Fibroblast of lung (primary cell): ENCODE results near the gene DNAJC17. TPM values are rescaled to one million over a fixed set of nuclear protein-coding genes. Genes with fewer than 3 reads are reported as not detected.

Experiments used
- DNase-seq, 2 donors: peaks; one replicate each; pipeline versions ENCODE4 v3.0.0 to v3.0.0-alpha.2; 2010; ENCODE audit warnings: low read depth in 2 of 2
- H2AFZ ChIP-seq: 2 replicates; pipeline ENCODE4 v1.5.1; 2012; ENCODE audit warnings: low read length, control low read depth, inconsistent platforms
- H3K27ac ChIP-seq: 2 replicates; pipeline ENCODE4 v1.5.1; 2011; ENCODE audit warnings: low read length, control low read depth; ENCODE audit not compliant: insufficient read depth
- H3K27me3 ChIP-seq: 2 replicates; pipeline ENCODE4 v1.5.1; 2011; ENCODE audit warnings: mild to moderate bottlenecking, low read length; ENCODE audit not compliant: control insufficient read depth, insufficient read depth
- H3K36me3 ChIP-seq: 2 replicates; pipeline ENCODE4 v1.5.1; 2011; ENCODE audit warnings: low read length; ENCODE audit not compliant: control insufficient read depth, insufficient read depth
- H3K4me1 ChIP-seq: 2 replicates; pipeline ENCODE4 v1.5.1; 2011; ENCODE audit warnings: low read length; ENCODE audit not compliant: control insufficient read depth, insufficient read depth; ENCODE audit errors: extremely low read depth
- H3K4me2 ChIP-seq: 2 replicates; pipeline ENCODE4 v1.5.1; 2011; ENCODE audit warnings: low read length, control low read depth; ENCODE audit not compliant: insufficient read depth; ENCODE audit errors: extremely low read depth
- H3K4me3 ChIP-seq, 4 experiments: fragments of 200-600 bp in 1 of 4; sonication (generic) in 1 of 4; replicated peaks in 1 of 4; 2 replicates each; pipeline ENCODE4 v1.5.1; 2011 to 2016; ENCODE audit warnings: low read length in 4 of 4, low read depth in 3 of 4, mild to moderate bottlenecking in 3 of 4, control low read depth in 2 of 4, inconsistent platforms in 1 of 4, mixed read lengths in 1 of 4; ENCODE audit not compliant: insufficient read depth in 1 of 4; ENCODE audit errors: control extremely low read depth in 1 of 4
- H3K79me2 ChIP-seq: 2 replicates; pipeline ENCODE4 v1.5.1; 2012; ENCODE audit warnings: mild to moderate bottlenecking, low read length, inconsistent platforms; ENCODE audit not compliant: control insufficient read depth, insufficient read depth
- H3K9ac ChIP-seq: 2 replicates; pipeline ENCODE4 v1.5.1; 2011; ENCODE audit warnings: mild to moderate bottlenecking, low read length, control low read depth; ENCODE audit not compliant: insufficient read depth
- H3K9me3 ChIP-seq: 2 replicates; pipeline ENCODE4 v1.5.1; 2012; ENCODE audit warnings: low read depth, low read length; ENCODE audit not compliant: control insufficient read depth, insufficient read depth
- H4K20me1 ChIP-seq: 2 replicates; pipeline ENCODE4 v1.5.1; 2011; ENCODE audit warnings: low read length; ENCODE audit not compliant: control insufficient read depth, insufficient read depth; ENCODE audit errors: extremely low read depth
- CTCF ChIP-seq, 2 donors: IDR thresholded peaks in 1 of 2; conservative IDR thresholded peaks in 1 of 2; 1 replicate in 1 of 2; 2 replicates in 1 of 2; pipeline ENCODE4 v1.5.1; 2011 to 2012; ENCODE audit warnings: low read length in 2 of 2, control low read depth in 1 of 2, inconsistent platforms in 1 of 2, low read depth in 1 of 2, mild to moderate bottlenecking in 1 of 2
- EZH2 ChIP-seq: IDR thresholded peaks from 2 replicates; pipeline ENCODE4 v1.5.1; 2012; ENCODE audit warnings: low read length, control low read depth, mild to moderate bottlenecking; ENCODE audit errors: missing control alignments
- polyA plus RNA-seq, 2 donors: library from polyadenylated mRNA; depleted of rRNA in 1 of 2; stranded (reverse) in 1 of 2; unstranded in 1 of 2; fragments of >200 nt; gene quantifications; 2 replicates each; pipeline ENCODE4 v1.2.1, GENCODE V29; 2011 to 2012; ENCODE audit warnings: missing spikeins in 1 of 2
- total RNA-seq: library from RNA; depleted of rRNA; stranded (reverse); fragments of >200 nt; gene quantifications from 2 replicates; pipeline ENCODE4 v1.2.1, GENCODE V29; 2014

The DNAJC17 gene
- total and polyA plus RNA-seq, 2 donors (not counting 1 experiment from before 2014, with no cell fraction given), result 17.7 to 41.8 TPM

- H3K36me3 ChIP-seq, result peaks cover 2% of the 10 kb centered on the region
- no peaks in the 10 kb centered on the region for H3K79me2 ChIP-seq
- no peaks in the 10 kb centered on the region for H4K20me1 ChIP-seq
- H2AFZ ChIP-seq, result no peak overlapping the region
- TF ChIP-seq EZH2 (no peak), CTCF (conservative IDR thresholded peaks at IDR 0.05 in 1 of 2, IDR thresholded peaks at IDR 0.05 in 1 of 2; ENCODE audit: low read depth in 1 of 2, low read length in 2 of 2) (no peak)
- no peak overlapping the region for H3K4me3 ChIP-seq
- peaks cover 6% of the 10 kb centered on the region for H3K4me1 ChIP-seq
- no peak overlapping the region for H3K9ac ChIP-seq
- DNase-seq, result no peak
- H3K27ac ChIP-seq, result no peak overlapping the region
- H3K27me3 ChIP-seq, result no peaks in the 10 kb centered on the region
- no peak overlapping the region for H3K4me2 ChIP-seq
- no peaks in the 10 kb centered on the region for H3K9me3 ChIP-seq
Measured at GRCh38 chr15:40739047-40739446, 68.2 kb downstream of the DNAJC17 start.

- no peaks in the 10 kb centered on the region for H3K79me2 ChIP-seq
- no peak for DNase-seq
- H3K27me3 ChIP-seq, result no peaks in the 10 kb centered on the region
- no peak overlapping the region for H3K9ac ChIP-seq
- no peaks in the 10 kb centered on the region for H3K4me1 ChIP-seq
- no peaks in the 10 kb centered on the region for H3K9me3 ChIP-seq
- H3K36me3 ChIP-seq, result peaks cover 2% of the 10 kb centered on the region
- no peaks in the 10 kb centered on the region for H4K20me1 ChIP-seq
- H2AFZ ChIP-seq, result no peak overlapping the region
- no peak overlapping the region for H3K4me3 ChIP-seq
- TF ChIP-seq CTCF (conservative IDR thresholded peaks at IDR 0.05 in 1 of 2, IDR thresholded peaks at IDR 0.05 in 1 of 2; ENCODE audit: low read depth in 1 of 2, low read length in 2 of 2) (no peak), EZH2 (no peak)
- H3K4me2 ChIP-seq, result no peak overlapping the region
- no peak overlapping the region for H3K27ac ChIP-seq
Measured at GRCh38 chr15:40737048-40737447, 70.2 kb downstream of the DNAJC17 start.

GRCh38 chr15:40736575-40736974 lies 70.7 kb downstream of the DNAJC17 start:
- no peak for TF ChIP-seq CTCF (conservative IDR thresholded peaks at IDR 0.05 in 1 of 2, IDR thresholded peaks at IDR 0.05 in 1 of 2; ENCODE audit: low read depth in 1 of 2, low read length in 2 of 2)
- TF ChIP-seq EZH2, result no peak
- no peak overlapping the region for H3K4me3 ChIP-seq
- no peak overlapping the region for H3K9ac ChIP-seq
- peaks cover 2% of the 10 kb centered on the region for H3K36me3 ChIP-seq
- H3K4me1 ChIP-seq, result no peaks in the 10 kb centered on the region
- H2AFZ ChIP-seq, result no peak overlapping the region
- H3K27me3 ChIP-seq, result no peaks in the 10 kb centered on the region
- H3K27ac ChIP-seq, result no peak overlapping the region
- DNase-seq, result no peak
- H4K20me1 ChIP-seq, result no peaks in the 10 kb centered on the region
- no peaks in the 10 kb centered on the region for H3K9me3 ChIP-seq
- H3K4me2 ChIP-seq, result no peak overlapping the region
- H3K79me2 ChIP-seq, result no peaks in the 10 kb centered on the region
